Subcutaneous adipose tissue (tissue), 4 donors: Measurements from ENCODE around the gene PRPF18. TPM values are rescaled to one million over a fixed set of nuclear protein-coding genes. Genes with fewer than 3 reads are reported as not detected.

ENCODE experiments used
- CTCF ChIP-seq: fragments of 450-650 bp; IDR thresholded peaks from one replicate; pipeline ENCODE4 v1.5.1; 2016; ENCODE audit warnings: low read depth, mild to moderate bottlenecking, control low read depth, antibody characterized with exemption, moderate library complexity
- total RNA-seq, 4 donors: library from RNA; depleted of rRNA; stranded (reverse); fragments of >200 nt; gene quantifications; one replicate each; pipeline ENCODE4 v1.1.0, GENCODE V29; 2016

The PRPF18 gene
- total RNA-seq, 4 donors from 2014 or later: 22.1 to 31.0 (median 26.8) TPM

DNA sequence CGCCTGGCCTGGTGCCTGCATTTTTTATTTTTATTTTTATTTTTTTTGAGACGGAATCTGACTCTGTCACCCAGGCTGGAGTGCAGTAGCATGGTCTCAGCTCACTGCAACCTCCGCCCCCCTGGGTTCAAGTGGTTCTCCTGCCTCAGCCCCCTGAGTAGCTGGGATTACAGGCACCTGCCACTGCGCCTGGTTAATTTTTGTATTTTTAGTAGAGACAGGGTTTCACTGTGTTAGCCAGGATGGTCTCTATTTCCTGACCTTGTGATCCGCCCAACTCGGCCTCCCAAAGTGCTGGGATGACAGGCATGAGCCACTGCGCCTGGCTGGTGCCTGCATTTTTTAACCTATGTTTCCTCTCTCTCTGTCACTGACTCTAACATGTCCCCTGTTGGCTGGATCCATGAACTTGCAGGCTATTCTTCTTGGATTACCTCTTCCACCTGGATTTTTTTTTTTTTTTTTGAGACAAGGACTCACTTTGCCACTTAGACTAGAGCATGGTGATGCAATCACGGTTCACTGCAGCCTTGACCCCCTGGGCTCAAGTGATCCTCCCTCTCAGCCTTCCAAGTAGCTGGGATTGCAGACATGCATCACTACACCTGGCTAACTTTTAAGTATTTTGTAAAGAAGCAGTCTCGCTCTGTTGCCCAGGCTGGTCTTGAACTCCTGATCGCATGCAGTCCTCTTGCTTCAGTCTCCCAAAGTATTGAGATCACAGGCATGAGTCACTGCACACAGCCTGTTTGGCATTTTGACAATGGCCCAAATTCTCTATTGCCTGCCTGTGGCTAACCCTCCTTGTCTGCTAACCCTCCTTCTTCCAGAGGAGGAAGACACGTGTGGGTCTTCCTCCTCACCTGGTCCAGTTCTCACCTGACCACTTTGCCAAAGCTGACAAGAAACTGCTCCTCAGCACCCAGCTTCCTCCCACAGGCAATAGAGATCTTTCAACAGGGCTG, 23.0 kb upstream of the PRPF18 start:
- no peak for TF ChIP-seq CTCF

GRCh38 chr10:13564576-13564975, 22.2 kb upstream of the PRPF18 start:
- TF ChIP-seq CTCF: no peak

DNA sequence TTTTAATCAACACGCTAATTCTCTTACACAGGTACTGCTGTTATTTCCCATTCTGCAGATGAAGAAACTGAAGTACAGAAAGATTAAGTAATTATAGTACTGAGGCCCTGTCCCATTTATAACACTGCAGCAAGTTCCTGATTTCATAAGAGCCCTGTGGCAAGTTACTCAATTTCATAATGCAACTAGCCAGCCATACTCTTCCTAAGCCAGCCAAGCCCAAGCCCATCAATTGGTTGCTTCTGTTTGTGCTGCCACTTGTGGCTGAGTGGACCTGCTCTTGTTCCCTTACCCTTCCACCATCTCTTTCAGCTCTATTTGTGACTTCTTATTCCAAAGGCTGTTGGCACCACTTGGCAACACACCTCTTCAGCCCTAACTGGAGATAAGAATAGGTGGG, 19.7 kb upstream of the PRPF18 start:
- TF ChIP-seq CTCF: no peak

DNA sequence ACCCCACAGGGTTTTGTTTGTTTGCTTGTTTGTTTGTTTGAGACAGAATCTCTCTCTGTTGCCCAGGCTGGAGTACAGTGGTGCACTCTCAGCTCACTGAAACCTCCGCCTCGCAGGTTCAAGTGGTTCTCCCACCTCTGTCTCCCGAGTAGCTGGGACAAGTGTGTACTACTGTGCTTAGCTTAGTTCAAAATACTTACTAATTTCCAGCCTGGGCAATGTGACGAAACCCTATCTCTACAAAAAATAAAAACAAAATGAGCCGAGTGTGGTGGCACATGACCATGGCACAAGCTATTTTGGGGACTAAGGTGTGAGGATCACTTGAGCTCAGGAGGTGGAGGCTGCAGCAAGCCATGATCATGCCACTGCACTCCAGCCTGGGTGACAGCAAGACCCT, 15.2 kb upstream of the PRPF18 start:
- TF ChIP-seq CTCF: no peak

DNA sequence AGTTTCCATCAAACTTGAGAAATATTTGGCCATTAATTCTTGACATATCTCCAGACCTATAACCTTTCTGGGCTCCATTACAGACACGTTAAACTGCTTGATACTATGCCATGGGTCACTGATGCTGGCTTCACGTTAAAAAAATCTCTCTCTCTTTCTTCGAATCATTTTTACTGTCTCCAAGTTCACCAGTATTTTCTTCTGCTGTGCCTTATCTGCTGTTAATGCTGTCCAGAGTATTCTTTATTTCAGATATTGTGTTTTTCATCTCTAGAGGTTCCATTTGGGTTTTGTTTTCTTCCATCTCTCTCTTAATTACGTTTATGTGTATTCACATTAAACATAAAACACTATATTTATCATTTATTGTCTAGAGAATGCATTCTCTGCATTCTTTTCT, 12.8 kb upstream of the PRPF18 start:
- TF ChIP-seq CTCF: no peak

- TF ChIP-seq CTCF: no peak
These were observed 1.5 kb upstream of the PRPF18 start for GRCh38 chr10:13585195-13585751.

DNA sequence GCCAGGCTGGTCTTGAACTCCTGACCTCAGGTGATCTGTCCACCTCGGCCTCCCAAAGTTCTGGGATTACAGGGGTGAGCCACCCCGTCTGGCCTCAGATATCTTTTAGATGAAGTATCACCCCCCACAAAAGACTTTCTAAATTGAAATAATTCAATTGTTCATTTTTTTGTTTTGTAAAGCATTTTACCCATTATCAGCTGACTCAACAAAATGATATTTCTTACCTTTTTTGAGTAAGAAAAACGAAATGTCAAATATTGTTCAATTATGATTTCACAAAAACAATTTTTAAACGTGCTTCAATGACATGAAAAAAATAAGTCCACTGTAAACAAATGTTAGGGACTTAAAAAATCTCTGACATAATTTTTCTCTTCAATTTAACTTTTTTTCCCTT, 822 bp upstream of the PRPF18 start:
- no peak for TF ChIP-seq CTCF
